Activated CD4-positive, CD25-positive, alpha-beta regulatory T cell (primary cell): Measurements from ENCODE around the gene SGCD.

ENCODE experiments used
- DNase-seq, 4 experiments: peaks; one replicate each; lab custom pipeline; 2025; lab: John Stamatoyannopoulos, UW

SGCD gene

GRCh38 chr5:156326718-156327259 is at the start of gene SGCD:
Gene SGCD (plus strand): TSS chr5:156327164.
- no peak for DNase-seq

GRCh38 chr5:156277290-156277689 is 49.7 kb upstream of the SGCD start:
- DNase-seq = no peak

- no peak for DNase-seq
Observed at GRCh38 chr5:156295431-156295830, 31.5 kb upstream of the SGCD start.

- no peak for DNase-seq
Observed at GRCh38 chr5:156310115-156310514, 16.8 kb upstream of the SGCD start.

GRCh38 chr5:156312897-156313694 is 13.9 kb upstream of the SGCD start:
- DNase-seq = no peak

GRCh38 chr5:156314416-156314815 is 12.5 kb upstream of the SGCD start:
- DNase-seq = no peak

GRCh38 chr5:156322666-156323065 is 4.3 kb upstream of the SGCD start:
- DNase-seq = no peak

GRCh38 chr5:156327296-156327695 is 332 bp downstream of the SGCD start:
- no peak for DNase-seq

GRCh38 chr5:156328161-156328560 is 1.2 kb downstream of the SGCD start:
- no peak for DNase-seq

- DNase-seq = no peak
Observed at GRCh38 chr5:156328766-156329165, 1.8 kb downstream of the SGCD start.

GRCh38 chr5:156329171-156329611 is 2.2 kb downstream of the SGCD start:
- DNase-seq = no peak

GRCh38 chr5:156330141-156330870 is 3.3 kb downstream of the SGCD start:
- no peak for DNase-seq

GRCh38 chr5:156331181-156331580 is 4.2 kb downstream of the SGCD start:
- DNase-seq = no peak

- no peak for DNase-seq
Observed at GRCh38 chr5:156331845-156332244, 4.9 kb downstream of the SGCD start.

- DNase-seq = no peak
Observed at GRCh38 chr5:156332245-156332644, 5.3 kb downstream of the SGCD start.

- no peak for DNase-seq
Observed at GRCh38 chr5:156339139-156339841, 12.3 kb downstream of the SGCD start.

- no peak for DNase-seq
Observed at GRCh38 chr5:156340893-156341292, 13.9 kb downstream of the SGCD start.

- DNase-seq = no peak
Observed at GRCh38 chr5:156350256-156350655, 23.3 kb downstream of the SGCD start.

GRCh38 chr5:156351423-156351822 is 24.5 kb downstream of the SGCD start:
- DNase-seq = no peak

GRCh38 chr5:156354571-156354970 is 27.6 kb downstream of the SGCD start:
- DNase-seq = no peak

- no peak for DNase-seq
Observed at GRCh38 chr5:156356238-156356637, 29.3 kb downstream of the SGCD start.

- no peak for DNase-seq
Observed at GRCh38 chr5:156359476-156359875, 32.5 kb downstream of the SGCD start.
